HG02938 (cell line): Measurements from ENCODE around the gene HSF5.
"Not testable (repeated sequence)": the region's sequence is repeated elsewhere in the genome, so short reads cannot be mapped to it uniquely, and the experiment has no call there.

Experiments
- ATAC-seq: cut with Tn5 transposase; IDR thresholded peaks from one replicate; pipeline ENCODE4 v1.9.1; 2021; ENCODE audit warnings: mild to moderate bottlenecking, moderate library complexity; ENCODE audit not compliant: unreplicated experiment

HSF5 gene

GRCh38 chr17:58484600-58484999 is 3.6 kb downstream of the HSF5 start:
- no peak for ATAC-seq

DNA sequence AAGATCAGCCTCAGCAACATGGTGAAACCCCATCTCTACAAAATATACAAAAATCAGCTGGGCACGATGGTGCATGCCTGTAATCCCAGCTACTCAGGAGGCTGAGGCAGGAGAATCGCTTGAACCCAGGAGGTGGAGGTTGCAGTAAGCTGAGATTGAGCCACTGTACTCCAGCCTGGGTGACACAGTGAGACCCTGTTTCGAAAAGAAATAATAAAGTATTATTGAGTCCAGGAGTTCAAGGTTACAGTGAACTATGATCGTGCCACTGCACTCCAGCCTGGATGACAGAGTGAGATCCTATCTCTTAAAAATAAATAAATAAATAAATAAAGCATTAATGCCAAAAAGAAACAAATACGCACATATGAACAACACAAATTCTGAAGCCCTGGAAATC is 6.4 kb downstream of the HSF5 start:
- ATAC-seq: not testable (repeated sequence)

- ATAC-seq: no peak
Observed at GRCh38 chr17:58480090-58480489, 8.1 kb downstream of the HSF5 start.

DNA sequence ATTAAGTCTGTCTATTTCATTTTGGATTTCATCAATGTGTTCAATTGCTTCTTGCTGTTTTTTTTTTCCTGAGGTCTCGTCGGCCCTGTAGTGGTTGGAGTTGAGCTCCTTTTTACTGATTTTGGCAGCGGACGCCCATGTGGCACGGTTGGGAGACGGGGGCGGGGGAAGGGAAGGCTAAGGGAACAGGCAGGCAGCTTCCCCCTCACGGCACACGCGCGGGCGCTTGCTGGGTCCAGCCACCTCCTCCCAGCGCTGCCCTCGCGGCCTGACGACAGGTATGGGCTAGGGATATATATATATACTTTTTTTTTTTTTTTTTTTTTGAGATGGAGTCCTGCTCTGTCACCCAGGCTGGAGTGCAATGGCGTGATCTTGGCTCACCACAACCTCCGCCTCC is 11.4 kb downstream of the HSF5 start:
- no peak for ATAC-seq

DNA sequence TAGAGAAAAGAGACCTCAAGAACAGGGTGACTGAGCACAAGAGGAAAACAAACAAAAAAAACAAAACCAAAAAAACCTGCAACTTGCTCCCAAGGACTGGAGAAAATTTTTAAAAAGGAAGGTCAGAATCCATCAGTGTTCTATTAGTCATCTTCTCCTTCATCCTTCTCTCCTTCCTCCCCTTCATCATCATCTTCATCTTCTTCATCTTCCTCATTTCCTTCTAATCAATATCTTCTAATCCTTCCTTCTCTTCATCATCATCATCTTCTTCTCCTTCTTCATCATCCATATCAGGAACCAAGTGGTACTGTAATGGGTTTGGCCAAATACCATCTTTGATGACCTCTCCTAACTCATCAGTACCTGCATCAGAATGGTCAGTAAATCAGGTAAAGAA is 12.2 kb downstream of the HSF5 start:
- ATAC-seq: no peak

- ATAC-seq: no peak
Observed at GRCh38 chr17:58470356-58470755, 17.9 kb downstream of the HSF5 start.

- no peak for ATAC-seq
Observed at GRCh38 chr17:58468944-58469343, 19.3 kb downstream of the HSF5 start.

DNA sequence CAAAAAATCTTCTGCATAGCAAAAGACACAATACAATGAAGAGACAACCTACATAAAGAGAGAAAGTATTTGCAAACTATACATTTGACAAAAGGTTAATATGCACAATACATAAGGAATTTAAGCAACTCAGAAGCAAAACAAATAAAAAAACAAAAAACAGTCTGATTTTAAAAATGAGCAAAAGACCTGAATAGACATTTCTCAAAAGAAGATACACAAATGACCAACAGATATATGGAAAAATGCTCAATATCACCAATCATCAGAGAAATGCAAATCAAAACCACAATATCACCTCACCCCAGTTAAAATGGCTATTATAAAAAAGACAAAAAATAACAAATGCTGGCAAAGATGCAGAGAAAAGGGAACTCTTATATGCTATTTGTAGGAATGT is 32.7 kb downstream of the HSF5 start:
- no peak for ATAC-seq

- no peak for ATAC-seq
Observed at GRCh38 chr17:58452738-58453137, 35.5 kb downstream of the HSF5 start.

DNA sequence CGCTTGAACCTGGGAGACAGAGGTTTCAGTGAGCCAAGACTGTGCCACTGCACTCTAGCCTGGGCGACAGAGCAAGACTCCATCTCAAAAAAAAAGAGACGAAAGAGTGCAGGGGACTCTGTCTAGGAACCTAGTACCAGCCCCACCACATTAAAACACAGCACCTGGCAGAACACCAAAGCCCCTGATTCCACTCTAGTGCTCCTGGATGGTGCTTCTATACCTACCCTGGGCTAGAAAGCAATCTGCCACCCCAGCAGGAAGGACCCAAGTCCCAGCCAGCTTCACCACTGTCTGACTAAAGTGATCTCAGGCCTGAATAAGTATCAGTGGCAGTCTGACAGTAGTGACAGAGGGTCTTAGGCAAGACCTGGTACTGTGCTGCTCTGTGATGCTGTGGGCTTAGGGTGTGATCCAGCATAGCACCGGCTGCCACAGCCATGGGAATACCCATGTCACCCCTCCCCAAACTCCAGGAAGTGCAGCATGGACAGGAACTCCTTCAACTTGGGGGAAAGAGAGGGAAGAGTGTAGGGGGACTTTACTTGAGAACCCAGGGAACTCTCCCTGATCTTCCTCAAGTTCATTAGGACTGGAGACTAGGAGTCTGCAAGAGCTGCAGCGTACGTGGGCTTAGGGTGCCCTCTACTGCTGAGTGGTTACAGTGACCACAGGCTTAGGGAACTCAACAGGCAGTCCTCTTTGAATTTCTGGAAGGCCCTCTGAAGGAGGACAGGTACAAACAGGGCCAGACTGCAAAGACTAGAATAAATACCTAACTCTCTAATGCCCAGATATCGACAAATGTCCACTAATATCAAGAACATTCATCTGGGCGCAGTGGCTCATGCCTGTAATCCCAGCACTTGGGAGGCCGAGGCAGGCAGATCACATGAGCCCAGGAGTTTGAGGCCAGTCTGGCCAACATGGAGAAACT is 40.9 kb downstream of the HSF5 start:
- ATAC-seq: no peak

- ATAC-seq: no peak
Observed at GRCh38 chr17:58446086-58446485, 42.1 kb downstream of the HSF5 start.

DNA sequence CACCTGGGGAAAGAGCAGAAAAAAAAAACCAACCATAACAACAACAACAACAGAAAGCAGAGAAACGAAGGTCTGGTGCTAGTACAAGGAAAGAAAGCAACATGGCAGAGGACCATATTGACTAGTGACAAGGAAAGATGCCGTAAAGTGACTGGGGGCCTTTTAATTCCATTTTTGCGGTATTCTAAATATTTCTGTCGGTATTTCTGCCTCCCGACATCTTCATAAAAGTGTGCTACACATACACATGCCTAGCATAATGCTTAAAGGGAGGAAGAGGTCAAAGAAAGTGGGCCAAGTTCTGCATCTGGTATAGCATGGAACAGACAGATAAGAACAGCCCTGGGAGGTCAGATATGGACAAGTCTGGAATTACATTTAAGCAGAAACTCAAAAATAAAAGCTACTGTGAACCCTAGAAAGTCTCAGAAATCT is 51.4 kb downstream of the HSF5 start:
- no peak for ATAC-seq

DNA sequence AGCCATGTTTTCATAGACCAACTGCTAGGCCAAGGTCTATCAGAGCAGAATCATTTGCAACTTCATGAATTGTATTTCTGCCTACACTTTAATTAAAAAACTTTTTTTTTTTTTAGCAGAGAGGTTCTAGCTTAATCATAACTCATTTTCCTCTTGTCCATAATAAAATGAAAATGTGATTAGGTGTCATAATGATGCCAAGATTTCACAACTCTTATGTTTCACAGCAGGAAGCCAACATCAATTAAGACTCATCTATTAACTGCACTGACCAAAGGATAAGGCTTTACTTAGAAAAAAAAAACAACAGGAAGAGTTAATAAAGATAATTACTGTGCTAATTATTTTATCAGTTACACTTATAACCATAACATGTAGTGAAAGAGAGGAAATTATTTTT is 52.0 kb downstream of the HSF5 start:
- no peak for ATAC-seq

DNA sequence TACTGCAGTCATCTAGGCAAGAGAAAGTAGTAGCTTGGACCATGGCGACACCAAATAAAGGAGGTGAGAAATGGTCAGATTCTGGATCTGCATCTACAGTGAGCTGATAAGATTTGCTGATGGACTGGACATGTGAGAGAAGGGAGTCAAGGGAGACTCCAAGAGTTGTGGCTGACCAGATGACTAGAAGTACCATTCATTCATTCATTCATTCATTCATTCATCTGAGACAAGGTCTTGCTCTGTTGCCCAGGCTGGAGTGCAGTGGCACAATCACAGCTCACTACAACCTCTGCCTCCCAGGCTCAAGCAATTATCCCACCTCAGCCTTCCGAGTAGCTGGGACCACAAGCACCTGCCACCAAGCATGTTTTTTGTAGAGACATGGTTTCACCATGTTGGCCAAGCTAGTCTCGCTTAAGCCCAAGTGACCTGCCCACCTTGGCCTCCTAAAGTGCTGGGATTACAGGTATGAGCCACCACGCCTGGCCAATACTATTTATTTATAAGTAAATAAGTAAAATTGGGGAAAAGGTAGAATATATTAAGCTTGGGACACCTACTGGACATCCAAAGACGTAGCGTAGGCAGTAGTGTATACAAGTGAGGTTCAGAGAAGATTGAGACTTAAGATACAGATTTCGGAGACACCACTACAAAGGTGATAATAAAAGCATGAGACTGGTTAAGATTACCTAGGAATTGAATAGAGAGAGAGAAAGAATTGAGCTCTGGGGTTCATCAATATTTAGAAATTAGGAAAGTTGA is 55.2 kb downstream of the HSF5 start:
- ATAC-seq: no peak

- no peak for ATAC-seq
Observed at GRCh38 chr17:58427807-58428206, 60.4 kb downstream of the HSF5 start.

DNA sequence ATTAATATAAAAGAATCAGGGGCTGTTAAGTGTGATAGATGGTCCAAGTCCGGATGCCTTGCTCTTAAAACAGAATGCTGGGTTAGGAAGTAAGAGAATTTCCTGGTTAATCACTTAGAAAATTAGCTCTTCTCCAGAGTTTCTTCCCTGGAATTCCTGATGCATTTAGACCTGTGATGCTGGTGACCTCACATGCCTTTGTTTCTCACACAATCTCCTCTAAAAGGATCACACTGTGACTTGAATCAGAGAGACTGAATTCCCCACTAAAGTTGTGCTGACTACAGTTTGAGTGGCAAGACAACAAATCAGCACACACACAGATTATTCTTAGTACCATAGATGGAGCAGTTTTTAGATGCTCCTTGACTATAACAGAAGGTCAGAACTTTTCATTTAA is 66.5 kb downstream of the HSF5 start:
- no peak for ATAC-seq

DNA sequence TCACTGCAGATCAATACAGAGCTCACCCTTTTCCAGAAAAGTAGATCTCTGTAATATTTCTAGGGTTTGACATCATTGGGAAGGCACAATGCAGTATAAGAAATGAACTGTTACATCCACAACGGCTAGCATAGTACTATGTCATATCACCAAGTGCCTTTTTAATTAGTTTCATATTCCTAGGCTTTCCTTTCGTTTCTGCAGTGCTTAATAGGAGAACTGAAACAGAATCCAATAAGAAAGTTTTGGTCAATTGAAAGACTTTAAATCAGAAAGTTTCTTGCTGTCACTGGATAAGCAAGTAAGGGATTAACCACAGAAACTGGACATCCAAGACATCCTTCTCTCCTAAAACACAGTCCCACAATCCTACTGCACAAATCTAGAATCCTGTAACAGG is 67.4 kb downstream of the HSF5 start:
- ATAC-seq: no peak

DNA sequence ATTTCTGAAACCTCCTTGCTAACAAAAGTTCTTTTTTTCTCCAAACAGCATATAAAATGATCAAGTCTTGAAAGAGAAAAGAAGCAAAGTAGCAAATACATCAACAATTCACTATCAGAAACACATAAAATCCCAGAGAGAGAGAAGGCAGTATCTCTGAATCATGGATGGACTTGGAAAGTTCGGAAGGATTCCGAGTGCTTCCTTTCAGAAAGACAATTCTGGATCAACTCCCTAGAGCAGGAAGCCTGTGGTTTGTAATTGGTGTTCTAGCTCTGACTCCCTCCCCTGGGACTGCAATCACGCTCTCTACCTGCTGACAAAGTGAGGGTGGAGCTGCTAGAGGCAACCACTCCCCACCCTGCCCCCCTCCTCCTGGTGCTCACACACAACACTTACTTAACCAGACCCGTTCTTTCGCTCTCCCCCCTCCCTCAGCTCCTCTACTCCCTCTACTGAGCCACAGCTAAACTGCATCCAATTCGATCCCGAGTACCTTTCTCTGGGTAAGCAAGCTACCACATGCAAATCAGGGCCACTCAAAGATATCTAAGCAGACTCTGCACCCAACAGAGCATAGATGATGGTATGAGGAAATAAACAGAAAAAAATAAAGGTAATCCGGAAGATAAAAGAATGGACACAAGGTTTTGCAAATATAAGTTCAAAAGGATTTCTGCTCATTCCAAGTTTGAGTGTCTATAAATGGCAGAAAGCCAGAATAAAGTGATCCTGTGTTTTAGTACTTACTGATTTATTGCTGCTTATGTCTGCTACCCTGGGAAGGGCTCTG is 70.7 kb downstream of the HSF5 start, which contains the start of gene RNF43:
Gene RNF43, minus strand, starts transcription at position 235 of the 793 bp plus-strand sequence. CDS start 1,957 bp downstream, outside the sequence.
- peak; percentile 94 for ATAC-seq

DNA sequence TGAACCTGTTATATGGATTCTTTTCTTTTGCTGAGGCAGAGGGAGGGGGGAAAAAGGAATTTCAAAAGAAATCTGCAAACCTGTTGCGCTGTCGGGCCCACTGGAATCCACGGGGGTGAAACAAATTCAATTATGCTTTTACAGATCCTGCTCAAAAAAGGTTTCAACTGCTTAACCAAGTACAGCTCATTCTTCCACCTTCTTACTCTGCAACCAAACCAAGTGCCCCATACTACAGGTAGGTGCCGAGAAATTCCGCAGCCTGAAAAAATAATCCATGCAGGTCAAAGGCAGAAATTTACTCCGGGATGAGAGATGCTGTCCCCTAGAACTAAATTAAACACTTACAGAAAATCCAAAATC is 71.3 kb downstream of the HSF5 start:
- ATAC-seq: no peak

DNA sequence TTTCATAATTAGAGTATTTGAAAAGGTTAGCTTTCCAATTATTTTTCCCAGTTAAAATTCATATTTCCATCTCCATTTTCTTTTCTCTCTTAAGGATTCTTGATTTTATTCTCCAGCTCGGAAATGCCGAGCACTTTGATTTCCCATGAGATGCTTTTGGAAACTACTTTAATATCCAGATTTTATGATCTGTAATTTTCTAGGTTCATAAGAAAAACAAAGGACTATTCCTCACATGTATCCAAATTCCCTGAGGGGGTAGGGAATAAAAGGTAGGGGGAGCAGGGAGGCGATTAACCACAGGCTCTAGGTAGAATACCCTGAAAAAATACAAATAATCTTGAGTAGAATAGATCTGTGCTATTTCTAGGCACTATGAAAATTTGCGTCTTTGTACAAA is 71.8 kb downstream of the HSF5 start:
- no peak for ATAC-seq

DNA sequence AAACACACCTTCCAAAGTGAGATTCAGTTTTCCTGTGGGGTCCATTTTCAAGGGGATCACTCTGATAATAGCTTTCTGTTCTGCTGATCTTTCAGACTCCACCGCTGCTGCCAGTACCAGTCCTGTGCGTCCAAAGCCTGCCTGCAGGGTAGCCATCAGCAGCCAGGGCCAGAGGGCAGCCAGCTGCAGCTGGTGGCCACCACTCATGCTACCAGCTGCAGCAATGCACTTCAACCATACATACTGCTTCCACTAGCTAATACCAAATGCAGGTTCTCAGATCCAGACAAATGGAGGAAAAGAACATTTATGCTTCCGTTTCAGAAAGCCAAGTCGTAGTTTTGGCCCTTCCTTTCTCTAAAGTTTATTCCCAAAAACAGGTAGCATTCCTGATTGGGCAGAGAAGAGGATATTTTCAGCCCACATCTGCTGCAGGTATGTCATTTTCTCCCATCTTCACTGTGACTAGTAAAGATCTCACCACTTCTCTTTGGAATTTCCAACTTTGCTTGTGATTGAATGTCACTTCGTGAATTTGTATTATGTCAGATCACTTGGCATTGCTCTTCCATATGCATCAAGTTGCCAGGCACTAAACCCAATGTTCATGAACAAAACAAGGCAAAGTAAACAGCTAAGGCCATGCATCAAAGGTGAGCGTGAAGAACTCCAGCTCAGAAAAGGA is 72.7 kb downstream of the HSF5 start:
- no peak for ATAC-seq
